GM12875 (cell line): ENCODE measurements around the gene EFNA1.
"Not testable (repeated sequence)": the region's sequence is repeated elsewhere in the genome, so short reads cannot be mapped to it uniquely, and the experiment has no call there.

Experiments used
- H3K4me3 ChIP-seq: one replicate; pipeline ENCODE4 v1.5.1; 2011; ENCODE audit warnings: low read depth, low read length, control low read depth
- CTCF ChIP-seq: IDR thresholded peaks from 2 replicates; pipeline ENCODE4 v1.5.1; 2011; ENCODE audit warnings: low read depth, mild to moderate bottlenecking, control low read depth, inconsistent platforms, low read length, moderate library complexity, borderline replicate concordance; ENCODE audit not compliant: insufficient read depth

Gene EFNA1

GRCh38 chr1:155117610-155118009, 10.1 kb upstream of the EFNA1 start:
- TF ChIP-seq CTCF: no peak
- H3K4me3 ChIP-seq: no peak overlapping the region

- H3K4me3 ChIP-seq: not testable (repeated sequence)
These were observed 9.6 kb upstream of the EFNA1 start for GRCh38 chr1:155118090-155118489.

- TF ChIP-seq CTCF: no peak
- no peak overlapping the region for H3K4me3 ChIP-seq
These were observed 7.4 kb upstream of the EFNA1 start for GRCh38 chr1:155120253-155120652.

- no peak overlapping the region for H3K4me3 ChIP-seq
- TF ChIP-seq CTCF: no peak
These were observed 6.4 kb upstream of the EFNA1 start for GRCh38 chr1:155121249-155121648.

GRCh38 chr1:155122308-155122707, 5.4 kb upstream of the EFNA1 start:
- no peak for TF ChIP-seq CTCF
- H3K4me3 ChIP-seq: no peak overlapping the region

- H3K4me3 ChIP-seq: no peak overlapping the region
- TF ChIP-seq CTCF: no peak
These were observed 3.9 kb upstream of the EFNA1 start for GRCh38 chr1:155123801-155124200.

- H3K4me3 ChIP-seq: no peak overlapping the region
- TF ChIP-seq CTCF: no peak
These were observed 2.9 kb upstream of the EFNA1 start for GRCh38 chr1:155124503-155125463.
